OCI-LY1 (cell line): ENCODE data around the gene RNF169.

Experiments used
- H2AFZ ChIP-seq: fragments of 200-600 bp; sonication (generic), shearing (Covaris generic); 2 replicates; pipeline ENCODE4 v1.6.0; 2014; ENCODE audit warnings: antibody characterized with exemption, mild to moderate bottlenecking, low read length
- H3F3A ChIP-seq: fragments of 200-600 bp; sonication (generic), shearing (Covaris generic); 2 replicates; pipeline ENCODE4 v1.6.0; 2014; ENCODE audit warnings: mild to moderate bottlenecking, antibody characterized with exemption, low read length, moderate library complexity; ENCODE audit not compliant: insufficient read depth
- H3K27ac ChIP-seq: fragments of 200-600 bp; sonication (generic); 2 replicates; pipeline ENCODE4 v1.5.1; 2014; ENCODE audit warnings: low read length, mixed run types, mild to moderate bottlenecking, low read depth; ENCODE audit not compliant: poor library complexity, severe bottlenecking
- H3K27me3 ChIP-seq: fragments of 200-600 bp; sonication (generic); 2 replicates; pipeline ENCODE4 v1.6.0; 2014; ENCODE audit warnings: antibody characterized with exemption, mild to moderate bottlenecking, low read length, moderate library complexity; ENCODE audit not compliant: insufficient read depth
- H3K36me3 ChIP-seq: fragments of 200-600 bp; sonication (generic); 2 replicates; pipeline ENCODE4 v1.6.1; 2014; ENCODE audit warnings: mild to moderate bottlenecking, antibody characterized with exemption, low read length, moderate library complexity, mixed read lengths; ENCODE audit not compliant: insufficient read depth
- H3K4me1 ChIP-seq: fragments of 200-600 bp; sonication (generic); 2 replicates; pipeline ENCODE4 v1.5.1; 2014; ENCODE audit warnings: mild to moderate bottlenecking, low read length, moderate library complexity; ENCODE audit not compliant: insufficient read depth, severe bottlenecking
- H3K4me2 ChIP-seq: fragments of 200-600 bp; sonication (generic), shearing (Covaris generic); 2 replicates; pipeline ENCODE4 v1.6.1; 2014; ENCODE audit warnings: low read length
- H3K4me3 ChIP-seq: fragments of 200-600 bp; sonication (generic); 2 replicates; pipeline ENCODE4 v1.5.1; 2014; ENCODE audit warnings: low read length, low read depth, mild to moderate bottlenecking, mixed read lengths; ENCODE audit not compliant: poor library complexity, severe bottlenecking
- H3K79me2 ChIP-seq: fragments of 200-600 bp; shearing (Covaris generic); 2 replicates; pipeline ENCODE4 v1.6.1; 2016; ENCODE audit warnings: mixed run types, low read length, mixed read lengths; ENCODE audit not compliant: insufficient read depth
- H3K9ac ChIP-seq: fragments of 200-600 bp; sonication (generic), shearing (Covaris generic); 2 replicates; pipeline ENCODE4 v1.6.1; 2014; ENCODE audit warnings: mild to moderate bottlenecking, low read length, mixed read lengths
- H3K9me2 ChIP-seq: fragments of 200-600 bp; sonication (generic), shearing (Covaris generic); 2 replicates; pipeline ENCODE4 v1.6.1; 2014; ENCODE audit warnings: low read depth, mild to moderate bottlenecking, low read length, mixed read lengths
- H3K9me3 ChIP-seq: fragments of 200-600 bp; shearing (Covaris generic); 2 replicates; pipeline ENCODE4 v1.6.1; 2014; ENCODE audit warnings: low read length, mixed read lengths
- H4K20me1 ChIP-seq: fragments of 200-600 bp; sonication (generic), shearing (Covaris generic); 2 replicates; pipeline ENCODE4 v1.6.0; 2016; ENCODE audit warnings: mild to moderate bottlenecking, low read length; ENCODE audit not compliant: insufficient read depth
- EZH2 ChIP-seq: fragments of 200-600 bp; sonication (generic), shearing (Covaris generic); IDR thresholded peaks from 2 replicates; pipeline ENCODE4 v1.8.0; 2017; ENCODE audit warnings: borderline replicate concordance, mixed run types, mild to moderate bottlenecking, antibody characterized with exemption, low read length, moderate library complexity, mixed read lengths
- TF ChIP-seq, protein P1 (sequence below): fragments of 200-600 bp; sonication (generic), shearing (Covaris generic); IDR thresholded peaks from 2 replicates; pipeline ENCODE4 v1.5.1; 2017; ENCODE audit warnings: mild to moderate bottlenecking, antibody characterized with exemption, low read length, moderate library complexity, mixed read lengths

RNF169 gene

DNA sequence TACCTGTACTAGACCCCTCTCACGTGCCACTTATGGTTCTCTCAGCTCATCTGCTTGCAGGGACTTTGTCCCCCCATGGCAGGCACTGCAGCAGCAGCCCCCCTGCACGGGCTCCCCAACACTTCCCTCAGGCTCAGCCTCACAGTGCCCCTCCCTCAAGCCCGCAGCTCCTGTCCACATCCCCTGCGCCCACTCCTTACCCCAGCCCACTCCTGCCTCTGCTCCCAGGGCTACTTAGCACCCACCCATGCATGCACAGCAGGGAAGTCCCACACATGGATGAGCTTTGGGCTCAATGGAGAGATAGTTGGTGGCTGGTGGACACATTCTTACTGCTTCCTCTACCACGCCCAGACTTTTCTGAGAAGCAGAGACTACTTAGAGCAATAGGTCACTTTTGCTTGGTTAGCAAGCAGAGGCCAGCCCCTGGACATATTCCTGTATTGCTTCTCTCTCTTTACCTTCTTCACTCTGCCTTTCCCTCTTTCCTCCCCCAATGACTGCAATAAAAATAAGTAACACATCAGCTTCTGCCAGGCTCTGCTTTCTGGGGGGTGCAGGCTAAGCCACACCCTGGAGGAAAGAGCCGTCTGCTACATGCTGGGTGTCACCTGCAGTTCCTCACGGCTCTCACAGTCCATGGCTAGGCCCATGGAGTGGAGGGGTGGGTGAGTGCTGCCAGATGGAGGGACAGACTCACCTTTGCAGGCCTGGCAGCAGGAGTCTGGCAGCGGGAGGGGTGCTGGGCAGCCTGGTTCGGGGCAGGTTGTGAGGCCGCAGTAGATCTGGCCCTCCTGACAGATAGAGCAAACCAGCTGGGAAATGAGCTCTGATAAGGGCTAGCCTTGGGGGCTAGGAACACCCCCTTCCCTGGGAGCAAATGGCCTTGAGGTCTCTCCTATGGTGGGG, 40.8 kb upstream of the RNF169 start:
- Histone ChIP-seq H3K27me3 (no peaks in the 10 kb centered on the region), H4K20me1 (no peaks in the 10 kb centered on the region), H3K79me2 (no peaks in the 10 kb centered on the region), H3F3A (no peaks in the 10 kb centered on the region), H3K36me3 (no peaks in the 10 kb centered on the region), H3K9me2 (no peaks in the 10 kb centered on the region), H3K9ac (no peak overlapping the region), H3K4me2 (no peak overlapping the region), H3K27ac (no peak overlapping the region), H2AFZ (no peak overlapping the region), H3K9me3 (no peaks in the 10 kb centered on the region), H3K4me3 (no peak overlapping the region), H3K4me1 (no peaks in the 10 kb centered on the region)
- no peak for TF ChIP-seq EZH2
- TF ChIP-seq, protein P1, sequence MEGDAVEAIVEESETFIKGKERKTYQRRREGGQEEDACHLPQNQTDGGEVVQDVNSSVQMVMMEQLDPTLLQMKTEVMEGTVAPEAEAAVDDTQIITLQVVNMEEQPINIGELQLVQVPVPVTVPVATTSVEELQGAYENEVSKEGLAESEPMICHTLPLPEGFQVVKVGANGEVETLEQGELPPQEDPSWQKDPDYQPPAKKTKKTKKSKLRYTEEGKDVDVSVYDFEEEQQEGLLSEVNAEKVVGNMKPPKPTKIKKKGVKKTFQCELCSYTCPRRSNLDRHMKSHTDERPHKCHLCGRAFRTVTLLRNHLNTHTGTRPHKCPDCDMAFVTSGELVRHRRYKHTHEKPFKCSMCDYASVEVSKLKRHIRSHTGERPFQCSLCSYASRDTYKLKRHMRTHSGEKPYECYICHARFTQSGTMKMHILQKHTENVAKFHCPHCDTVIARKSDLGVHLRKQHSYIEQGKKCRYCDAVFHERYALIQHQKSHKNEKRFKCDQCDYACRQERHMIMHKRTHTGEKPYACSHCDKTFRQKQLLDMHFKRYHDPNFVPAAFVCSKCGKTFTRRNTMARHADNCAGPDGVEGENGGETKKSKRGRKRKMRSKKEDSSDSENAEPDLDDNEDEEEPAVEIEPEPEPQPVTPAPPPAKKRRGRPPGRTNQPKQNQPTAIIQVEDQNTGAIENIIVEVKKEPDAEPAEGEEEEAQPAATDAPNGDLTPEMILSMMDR = no peak

DNA sequence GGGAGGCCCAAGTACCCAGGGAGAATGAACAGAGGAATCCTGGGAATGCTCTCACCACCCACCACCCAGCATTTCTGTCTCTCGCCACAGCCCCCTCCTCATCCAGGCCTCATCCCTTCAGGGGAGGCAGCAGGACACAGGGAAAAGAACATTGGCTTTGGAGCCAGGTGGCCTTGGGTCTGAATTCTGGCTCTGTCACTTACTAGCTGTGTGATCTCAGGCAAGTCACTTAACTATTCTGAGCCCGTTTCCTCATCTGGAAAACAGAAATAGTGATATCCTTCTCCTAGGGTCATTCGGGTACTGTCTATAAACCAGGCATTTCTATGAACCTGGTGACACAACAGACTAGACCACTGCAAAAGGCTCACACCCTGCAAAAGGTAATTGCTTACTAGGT, 39.5 kb upstream of the RNF169 start:
- Histone ChIP-seq H3K9me3 (no peaks in the 10 kb centered on the region), H2AFZ (no peak overlapping the region), H3K79me2 (no peaks in the 10 kb centered on the region), H3K36me3 (no peaks in the 10 kb centered on the region), H3K4me2 (no peak overlapping the region), H4K20me1 (no peaks in the 10 kb centered on the region), H3K9ac (no peak overlapping the region), H3K27me3 (0 out of 2 replicates have a peak, but pooled peaks cover 4% of the 10 kb centered on the region), H3F3A (no peaks in the 10 kb centered on the region), H3K27ac (no peak overlapping the region), H3K4me3 (no peak overlapping the region), H3K4me1 (no peaks in the 10 kb centered on the region), H3K9me2 (no peaks in the 10 kb centered on the region)
- TF ChIP-seq EZH2 = no peak
- TF ChIP-seq, protein P1 = no peak

DNA sequence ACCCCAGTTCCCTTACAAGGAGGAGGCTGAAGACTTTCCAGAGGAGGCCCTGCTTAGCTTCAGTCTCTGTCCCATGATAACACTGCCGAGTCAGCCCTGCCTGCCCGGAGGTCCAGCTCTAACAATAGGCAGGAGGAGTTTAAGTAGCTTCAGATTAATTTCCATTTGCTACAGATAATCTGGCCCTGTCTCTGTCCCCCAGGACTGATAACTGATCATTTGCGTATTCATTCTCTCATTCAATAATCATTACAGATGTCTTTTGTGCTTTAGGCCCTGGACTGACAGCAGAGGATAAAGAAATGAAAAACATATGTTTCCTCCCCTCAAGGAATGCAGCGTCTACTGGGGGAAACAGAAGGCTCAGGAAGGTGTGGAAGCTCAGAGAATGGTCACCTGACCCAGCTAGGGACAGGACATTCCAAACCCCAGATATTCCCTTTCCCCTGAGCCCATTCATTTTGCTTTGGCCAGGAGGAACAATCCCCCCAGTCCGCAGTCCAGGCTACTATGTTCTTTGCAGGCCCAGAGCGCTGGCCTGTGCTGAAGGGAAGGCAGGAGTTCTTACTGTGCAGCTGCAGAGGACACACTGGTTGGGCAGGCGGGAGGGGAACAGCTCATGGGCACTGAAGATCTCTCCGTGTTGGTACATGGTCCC, 38.2 kb upstream of the RNF169 start:
- no peak overlapping the region for H2AFZ ChIP-seq
- H3K4me1 ChIP-seq = no peaks in the 10 kb centered on the region
- H3F3A ChIP-seq = no peaks in the 10 kb centered on the region
- no peaks in the 10 kb centered on the region for H3K79me2 ChIP-seq
- H3K9me2 ChIP-seq = no peaks in the 10 kb centered on the region
- no peaks in the 10 kb centered on the region for H3K9me3 ChIP-seq
- no peak overlapping the region for H3K9ac ChIP-seq
- H3K27me3 ChIP-seq = 0 out of 2 replicates have a peak, but pooled peaks cover 4% of the 10 kb centered on the region
- no peak overlapping the region for H3K4me3 ChIP-seq
- no peak overlapping the region for H3K4me2 ChIP-seq
- H3K27ac ChIP-seq = no peak overlapping the region
- no peaks in the 10 kb centered on the region for H4K20me1 ChIP-seq
- TF ChIP-seq, protein P1 = no peak
- no peak for TF ChIP-seq EZH2
- no peaks in the 10 kb centered on the region for H3K36me3 ChIP-seq
